ENCODE results near the gene TDO2. TPM values are rescaled to one million over a fixed set of nuclear protein-coding genes. Genes with fewer than 3 reads are reported as not detected.
A peak's percentile ranks its signal among the peaks of the same experiment; 100 is the strongest.
"Not testable (repeated sequence)": the region's sequence is repeated elsewhere in the genome, so short reads cannot be mapped to it uniquely, and the experiment has no call there.

Gene TDO2
- total RNA-seq, 1 donor = 1.5 TPM

- DNase-seq (ENCODE audit: low read depth) = peak; percentile 97
- no peak overlapping the region for H3K4me3 ChIP-seq (ENCODE audit: low read depth, low read length)
- no peak for TF ChIP-seq CTCF (IDR thresholded peaks at IDR 0.05; ENCODE audit: insufficient read depth, low read length)
Observed at GRCh38 chr4:155889031-155889793, 14.3 kb upstream of the TDO2 start.

GRCh38 chr4:155889946-155890345, 13.6 kb upstream of the TDO2 start:
- no peak overlapping the region for H3K4me3 ChIP-seq (ENCODE audit: low read depth, low read length)
- no peak for DNase-seq (ENCODE audit: low read depth)
- TF ChIP-seq CTCF (IDR thresholded peaks at IDR 0.05; ENCODE audit: insufficient read depth, low read length) = no peak

- peak; percentile 22 for DNase-seq (ENCODE audit: low read depth)
- H3K4me3 ChIP-seq (ENCODE audit: low read depth, low read length) = no peak overlapping the region
- no peak for TF ChIP-seq CTCF (IDR thresholded peaks at IDR 0.05; ENCODE audit: insufficient read depth, low read length)
Observed at GRCh38 chr4:155891058-155891457, 12.4 kb upstream of the TDO2 start.

GRCh38 chr4:155898371-155898770, 5.1 kb upstream of the TDO2 start:
- not testable (repeated sequence) for DNase-seq (ENCODE audit: low read depth); H3K4me3 ChIP-seq (ENCODE audit: low read depth, low read length)

GRCh38 chr4:155899891-155900290, 3.6 kb upstream of the TDO2 start:
- no peak for TF ChIP-seq CTCF (IDR thresholded peaks at IDR 0.05; ENCODE audit: insufficient read depth, low read length)
- H3K4me3 ChIP-seq (ENCODE audit: low read depth, low read length) = no peak overlapping the region
- no peak for DNase-seq (ENCODE audit: low read depth)

GRCh38 chr4:155900381-155900780, 3.1 kb upstream of the TDO2 start:
- TF ChIP-seq CTCF (IDR thresholded peaks at IDR 0.05; ENCODE audit: insufficient read depth, low read length) = no peak
- peak; percentile 83 for DNase-seq (ENCODE audit: low read depth)
- H3K4me3 ChIP-seq (ENCODE audit: low read depth, low read length) = no peak overlapping the region

- TF ChIP-seq CTCF (IDR thresholded peaks at IDR 0.05; ENCODE audit: insufficient read depth, low read length) = no peak
- no peak overlapping the region for H3K4me3 ChIP-seq (ENCODE audit: low read depth, low read length)
- no peak for DNase-seq (ENCODE audit: low read depth)
Observed at GRCh38 chr4:155901013-155901412, 2.5 kb upstream of the TDO2 start.

All from fibroblast of the aortic adventitia (primary cell).